SU-DHL-6 (cell line): ENCODE measurements around the gene DRAXIN.
A peak's percentile ranks its signal among the peaks of the same experiment; 100 is the strongest.

Experiments used
- H2AFZ ChIP-seq: fragments of 200-600 bp; sonication (generic); 2 replicates; pipeline ENCODE4 v1.6.1; 2014; ENCODE audit warnings: low read depth, mild to moderate bottlenecking, moderate library complexity, mixed read lengths, antibody characterized with exemption, low read length; ENCODE audit not compliant: severe bottlenecking
- H3F3A ChIP-seq: fragments of 200-600 bp; shearing (Covaris generic); 2 replicates; pipeline ENCODE4 v1.6.0; 2016; ENCODE audit warnings: antibody characterized with exemption, mild to moderate bottlenecking; ENCODE audit not compliant: insufficient read depth
- H3K27ac ChIP-seq: fragments of 200-600 bp; sonication (generic); 2 replicates; pipeline ENCODE4 v1.5.1; 2016; ENCODE audit warnings: low read depth, mild to moderate bottlenecking, low read length, moderate library complexity, mixed read lengths
- H3K27me3 ChIP-seq: fragments of 200-600 bp; sonication (generic), shearing (Covaris generic); 2 replicates; pipeline ENCODE4 v1.6.0; 2014; ENCODE audit warnings: mild to moderate bottlenecking, low read length
- H3K36me3 ChIP-seq: fragments of 200-600 bp; sonication (generic); 2 replicates; pipeline ENCODE4 v1.6.1; 2014; ENCODE audit warnings: mild to moderate bottlenecking, low read length, mixed read lengths
- H3K4me2 ChIP-seq: fragments of 300-600, 200-600 bp; shearing (Covaris generic), sonication (generic); 2 replicates; pipeline ENCODE4 v1.6.0; 2014; ENCODE audit warnings: low read length, low read depth, mild to moderate bottlenecking; ENCODE audit not compliant: poor library complexity, severe bottlenecking
- H3K4me3 ChIP-seq: fragments of 200-600 bp; sonication (generic); 2 replicates; pipeline ENCODE4 v1.5.1; 2014; ENCODE audit warnings: antibody characterized with exemption, low read length, mild to moderate bottlenecking, mixed read lengths; ENCODE audit not compliant: insufficient read depth, poor library complexity, severe bottlenecking
- H3K79me2 ChIP-seq: fragments of 200-600 bp; sonication (generic); 2 replicates; pipeline ENCODE4 v1.6.1; 2014; ENCODE audit warnings: mild to moderate bottlenecking, low read length, moderate library complexity; ENCODE audit not compliant: insufficient read depth
- H3K9ac ChIP-seq: fragments of 200-600 bp; sonication (generic); 2 replicates; pipeline ENCODE4 v1.7.0; 2014; ENCODE audit warnings: mild to moderate bottlenecking, low read length
- H3K9me2 ChIP-seq: fragments of 200-600 bp; sonication (generic); replicated peaks from 2 replicates; pipeline ENCODE4 v1.6.1; 2014; ENCODE audit warnings: low read length; ENCODE audit not compliant: insufficient read depth
- H3K9me3 ChIP-seq: fragments of 200-600 bp; sonication (generic); 2 replicates; pipeline ENCODE4 v1.6.1; 2014; ENCODE audit warnings: low read length, mixed read lengths; ENCODE audit not compliant: insufficient read depth
- H4K20me1 ChIP-seq: fragments of 200-600 bp; sonication (generic); 2 replicates; pipeline ENCODE4 v1.6.1; 2014; ENCODE audit warnings: low read depth, mild to moderate bottlenecking, antibody characterized with exemption, low read length, moderate library complexity, mixed read lengths
- CTCF ChIP-seq: fragments of 200-600 bp; sonication (generic); IDR thresholded peaks from one replicate; pipeline ENCODE4 v1.5.1; 2017; ENCODE audit warnings: antibody characterized with exemption, mild to moderate bottlenecking, low read length, moderate library complexity; ENCODE audit not compliant: insufficient read depth, poor library complexity, severe bottlenecking
- EZH2phosphoT487 ChIP-seq: fragments of 200-600 bp; sonication (generic), shearing (Covaris generic); conservative IDR thresholded peaks from 2 replicates; pipeline ENCODE4 v1.6.1; 2018; ENCODE audit warnings: mild to moderate bottlenecking, antibody characterized with exemption, low read length, moderate library complexity, mixed read lengths

Gene DRAXIN

GRCh38 chr1:11740258-11741192 is 49.0 kb downstream of the DRAXIN start:
- H2AFZ ChIP-seq = no peak overlapping the region
- H3K79me2 ChIP-seq = no peaks in the 10 kb centered on the region
- H3K36me3 ChIP-seq = no peaks in the 10 kb centered on the region
- H3K9me2 ChIP-seq = no peaks in the 10 kb centered on the region
- no peaks in the 10 kb centered on the region for H3K27me3 ChIP-seq
- H3K9ac ChIP-seq = no peak overlapping the region
- H4K20me1 ChIP-seq = no peaks in the 10 kb centered on the region
- no peak overlapping the region for H3K27ac ChIP-seq
- no peaks in the 10 kb centered on the region for H3K9me3 ChIP-seq
- H3K4me3 ChIP-seq = no peak overlapping the region
- TF ChIP-seq CTCF = no peak
- no peaks in the 10 kb centered on the region for H3F3A ChIP-seq
- no peak overlapping the region for H3K4me2 ChIP-seq

GRCh38 chr1:11741482-11741881 is 50.0 kb downstream of the DRAXIN start:
- H3F3A ChIP-seq = no peaks in the 10 kb centered on the region
- H3K4me2 ChIP-seq = no peak overlapping the region
- H4K20me1 ChIP-seq = no peaks in the 10 kb centered on the region
- H3K27ac ChIP-seq = no peak overlapping the region
- no peak overlapping the region for H3K9ac ChIP-seq
- no peak overlapping the region for H3K4me3 ChIP-seq
- H3K79me2 ChIP-seq = no peaks in the 10 kb centered on the region
- H2AFZ ChIP-seq = no peak overlapping the region
- no peaks in the 10 kb centered on the region for H3K9me3 ChIP-seq
- H3K9me2 ChIP-seq = no peaks in the 10 kb centered on the region
- TF ChIP-seq CTCF = no peak
- no peaks in the 10 kb centered on the region for H3K36me3 ChIP-seq
- no peaks in the 10 kb centered on the region for H3K27me3 ChIP-seq

GRCh38 chr1:11741919-11742558 is 50.5 kb downstream of the DRAXIN start:
- no peaks in the 10 kb centered on the region for H3K36me3 ChIP-seq
- TF ChIP-seq EZH2phosphoT487 (no peak), CTCF (peak; percentile 34)
- no peaks in the 10 kb centered on the region for H4K20me1 ChIP-seq
- H3K27ac ChIP-seq = no peak overlapping the region
- no peak overlapping the region for H3K4me3 ChIP-seq
- H3K27me3 ChIP-seq = no peaks in the 10 kb centered on the region
- H3K79me2 ChIP-seq = no peaks in the 10 kb centered on the region
- no peak overlapping the region for H3K9ac ChIP-seq
- H2AFZ ChIP-seq = no peak overlapping the region
- no peaks in the 10 kb centered on the region for H3F3A ChIP-seq
- no peaks in the 10 kb centered on the region for H3K9me2 ChIP-seq
- H3K4me2 ChIP-seq = no peak overlapping the region
- H3K9me3 ChIP-seq = no peaks in the 10 kb centered on the region
